LNCaP clone FGC (cell line): ENCODE data around the gene ELMO1.

ENCODE experiments used
- DNase-seq: peaks from one replicate; pipeline ENCODE4 v3.0.0-alpha.2; 2011; ENCODE audit warnings: low read depth
- H3K4me3 ChIP-seq: 2 replicates; pipeline ENCODE4 v1.5.1; 2011; ENCODE audit warnings: mild to moderate bottlenecking, low read depth, low read length, control low read depth
- TF ChIP-seq, protein P1 (sequence below): IDR thresholded peaks from 2 replicates; pipeline ENCODE4 v1.5.1; 2012; ENCODE audit warnings: mild to moderate bottlenecking; ENCODE audit not compliant: control insufficient read depth, insufficient read depth; ENCODE audit errors: extremely low read depth

Gene ELMO1

DNA sequence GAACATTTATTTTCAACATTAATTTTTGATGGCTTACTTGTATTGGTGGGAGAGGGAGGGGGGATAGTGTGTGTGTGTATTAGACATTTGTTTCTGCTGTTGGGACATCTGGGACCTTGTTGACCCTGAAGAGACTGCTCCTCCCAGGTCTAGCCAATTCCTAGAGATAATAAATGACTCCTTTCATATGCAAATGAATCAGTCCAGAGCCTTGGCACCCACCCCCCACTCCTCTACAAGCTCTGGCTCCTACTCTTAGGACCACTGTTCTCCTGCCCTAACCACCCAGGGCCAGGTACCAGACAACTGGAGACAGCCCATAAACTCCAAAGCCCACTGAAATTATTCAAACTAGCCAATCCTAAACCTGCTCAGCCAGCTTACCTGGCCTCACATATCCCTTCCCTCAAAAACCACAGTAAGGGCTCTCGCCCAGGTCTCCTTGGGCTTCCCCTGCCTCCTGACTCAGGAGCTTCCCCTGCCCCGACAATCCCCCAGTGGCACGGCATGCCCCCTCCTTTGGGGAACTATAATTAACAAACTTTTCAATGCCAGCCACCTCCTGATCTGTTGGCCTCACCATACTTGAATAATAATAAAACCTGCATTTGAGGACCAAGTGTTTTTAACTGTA is 233.3 kb downstream of the ELMO1 start:
- TF ChIP-seq, protein P1, sequence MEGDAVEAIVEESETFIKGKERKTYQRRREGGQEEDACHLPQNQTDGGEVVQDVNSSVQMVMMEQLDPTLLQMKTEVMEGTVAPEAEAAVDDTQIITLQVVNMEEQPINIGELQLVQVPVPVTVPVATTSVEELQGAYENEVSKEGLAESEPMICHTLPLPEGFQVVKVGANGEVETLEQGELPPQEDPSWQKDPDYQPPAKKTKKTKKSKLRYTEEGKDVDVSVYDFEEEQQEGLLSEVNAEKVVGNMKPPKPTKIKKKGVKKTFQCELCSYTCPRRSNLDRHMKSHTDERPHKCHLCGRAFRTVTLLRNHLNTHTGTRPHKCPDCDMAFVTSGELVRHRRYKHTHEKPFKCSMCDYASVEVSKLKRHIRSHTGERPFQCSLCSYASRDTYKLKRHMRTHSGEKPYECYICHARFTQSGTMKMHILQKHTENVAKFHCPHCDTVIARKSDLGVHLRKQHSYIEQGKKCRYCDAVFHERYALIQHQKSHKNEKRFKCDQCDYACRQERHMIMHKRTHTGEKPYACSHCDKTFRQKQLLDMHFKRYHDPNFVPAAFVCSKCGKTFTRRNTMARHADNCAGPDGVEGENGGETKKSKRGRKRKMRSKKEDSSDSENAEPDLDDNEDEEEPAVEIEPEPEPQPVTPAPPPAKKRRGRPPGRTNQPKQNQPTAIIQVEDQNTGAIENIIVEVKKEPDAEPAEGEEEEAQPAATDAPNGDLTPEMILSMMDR, result no peak

DNA sequence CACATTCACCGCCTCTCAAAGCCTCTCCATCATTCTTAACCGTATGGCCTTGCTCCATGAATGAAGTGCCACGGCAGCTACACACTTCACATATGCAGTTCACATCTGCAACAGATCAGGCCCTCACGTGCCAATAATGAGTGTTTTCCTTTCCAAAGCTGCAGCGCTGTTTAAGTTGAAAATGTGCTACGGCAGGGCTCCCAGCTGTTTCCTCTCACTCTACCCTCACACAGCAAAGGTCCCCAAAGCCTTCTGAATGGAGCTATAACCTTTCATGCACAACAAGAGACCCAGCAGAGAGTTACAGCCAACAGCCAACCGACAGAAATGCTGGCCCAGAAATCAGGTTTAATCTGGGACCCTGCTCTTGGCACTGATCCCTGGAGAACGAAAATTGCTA is 236.1 kb downstream of the ELMO1 start:
- DNase-seq, result no peak
- TF ChIP-seq, protein P1, result no peak
- no peak overlapping the region for H3K4me3 ChIP-seq

More for the DNA sequence above, 233.3 kb downstream of the ELMO1 start:
- H3K4me3 ChIP-seq, result no peak overlapping the region
- DNase-seq, result no peak

DNA sequence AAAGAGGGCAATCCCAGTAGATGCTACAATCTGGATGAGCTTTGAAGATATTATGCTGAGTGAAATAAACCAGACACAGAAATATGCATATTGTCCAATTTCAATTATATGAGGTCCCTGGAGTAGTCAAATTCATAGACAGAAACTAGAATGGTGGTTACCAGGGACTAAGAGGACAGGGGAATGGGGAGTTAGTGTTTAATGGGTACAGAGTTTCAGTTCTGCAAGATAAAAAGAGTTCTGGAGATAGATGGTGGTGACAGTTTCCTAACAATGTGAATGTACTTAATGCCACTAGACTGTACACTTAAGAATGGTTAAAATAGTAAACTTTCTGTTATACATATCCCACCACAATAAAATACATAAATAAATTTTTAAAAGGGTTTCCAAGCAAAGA is 236.6 kb downstream of the ELMO1 start:
- no peak for DNase-seq
- TF ChIP-seq, protein P1, result no peak
- no peak overlapping the region for H3K4me3 ChIP-seq

DNA sequence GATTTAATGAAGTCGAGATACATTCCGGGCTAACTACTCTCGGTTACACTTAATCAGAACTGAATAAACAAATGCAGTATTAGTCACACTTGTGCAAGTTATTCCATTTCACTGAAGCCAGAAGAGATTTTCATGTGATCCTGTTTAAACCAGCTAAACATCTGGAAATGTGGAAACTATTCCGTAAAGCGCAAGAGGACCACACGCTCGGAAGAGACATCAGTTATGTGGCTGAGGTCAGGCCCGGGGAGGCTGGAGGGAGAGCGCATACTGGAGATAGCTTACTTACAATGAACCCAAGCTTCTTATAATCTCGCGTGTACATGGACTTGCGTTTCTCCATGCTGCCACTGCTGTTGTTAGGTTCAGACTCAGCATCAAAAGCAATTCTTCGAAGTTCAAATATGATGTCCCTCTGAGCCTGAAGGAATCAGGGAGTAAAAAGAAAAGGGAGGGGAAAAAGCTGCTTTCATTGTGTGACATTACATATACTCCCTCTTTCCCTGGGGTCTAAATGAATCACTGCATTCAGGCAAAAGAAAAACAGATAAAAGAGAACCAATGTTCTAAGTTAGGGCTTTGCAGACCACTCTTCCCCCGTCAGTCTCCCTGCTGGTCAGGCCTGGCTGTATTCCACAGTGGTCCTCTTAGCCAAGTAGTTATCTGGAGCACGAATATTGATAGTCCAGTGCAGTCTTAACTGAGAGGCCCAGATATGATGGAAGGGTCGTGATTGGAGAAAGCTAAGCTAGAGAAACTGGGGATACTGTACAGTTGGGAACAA is 237.4 kb downstream of the ELMO1 start:
- no peak for DNase-seq
- TF ChIP-seq, protein P1, result no peak
- no peak overlapping the region for H3K4me3 ChIP-seq

DNA sequence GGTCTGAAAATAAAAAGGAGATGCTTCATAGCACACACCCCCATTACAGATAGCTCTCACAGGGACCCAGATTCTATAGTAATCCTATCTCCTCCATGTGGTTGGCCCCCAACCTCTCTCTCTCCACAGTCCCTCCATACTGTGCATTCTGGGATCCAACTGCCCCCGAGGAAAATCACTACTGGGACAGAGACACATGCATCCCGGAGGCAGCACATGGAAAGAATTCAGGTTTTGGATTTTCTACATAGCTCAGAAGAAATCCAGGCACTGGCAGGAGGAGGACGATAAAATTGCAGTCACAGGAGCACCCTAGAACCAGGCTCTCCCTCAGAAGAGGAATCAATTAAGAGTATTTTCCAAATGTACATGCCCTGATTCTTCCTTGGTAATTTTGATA is 239.5 kb downstream of the ELMO1 start:
- DNase-seq, result no peak
- no peak overlapping the region for H3K4me3 ChIP-seq
- TF ChIP-seq, protein P1, result no peak

DNA sequence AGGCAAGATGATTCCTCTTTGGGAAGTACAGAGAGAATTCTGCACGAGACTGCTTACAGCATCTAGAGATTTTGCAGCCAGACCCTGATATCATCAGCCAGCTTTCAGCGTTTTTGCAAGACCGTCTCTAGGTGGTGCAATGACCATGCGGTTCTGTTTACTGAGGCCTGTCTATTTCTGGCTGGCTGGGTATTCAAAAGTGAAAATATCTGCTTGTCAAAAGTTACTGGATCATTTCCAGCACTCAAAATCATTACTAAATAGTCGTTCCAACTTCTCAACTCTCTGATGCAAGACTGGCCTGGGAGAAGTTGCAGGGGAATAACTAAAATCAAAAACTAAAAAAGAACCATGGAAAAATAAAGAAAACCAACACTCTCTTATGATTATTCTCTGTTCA is 240.1 kb downstream of the ELMO1 start:
- TF ChIP-seq, protein P1, result peak; percentile 69
- DNase-seq, result peak; percentile 26
- H3K4me3 ChIP-seq, result no peak overlapping the region
